ENCODE data around the gene SMARCAL1. TPM values are rescaled to one million over a fixed set of nuclear protein-coding genes. Genes with fewer than 3 reads are reported as not detected.

Gene SMARCAL1
- total and polyA plus RNA-seq, 2 of the 4 experiments (the other 2 are of a cell fraction): 13.6 to 21.0 TPM

DNA sequence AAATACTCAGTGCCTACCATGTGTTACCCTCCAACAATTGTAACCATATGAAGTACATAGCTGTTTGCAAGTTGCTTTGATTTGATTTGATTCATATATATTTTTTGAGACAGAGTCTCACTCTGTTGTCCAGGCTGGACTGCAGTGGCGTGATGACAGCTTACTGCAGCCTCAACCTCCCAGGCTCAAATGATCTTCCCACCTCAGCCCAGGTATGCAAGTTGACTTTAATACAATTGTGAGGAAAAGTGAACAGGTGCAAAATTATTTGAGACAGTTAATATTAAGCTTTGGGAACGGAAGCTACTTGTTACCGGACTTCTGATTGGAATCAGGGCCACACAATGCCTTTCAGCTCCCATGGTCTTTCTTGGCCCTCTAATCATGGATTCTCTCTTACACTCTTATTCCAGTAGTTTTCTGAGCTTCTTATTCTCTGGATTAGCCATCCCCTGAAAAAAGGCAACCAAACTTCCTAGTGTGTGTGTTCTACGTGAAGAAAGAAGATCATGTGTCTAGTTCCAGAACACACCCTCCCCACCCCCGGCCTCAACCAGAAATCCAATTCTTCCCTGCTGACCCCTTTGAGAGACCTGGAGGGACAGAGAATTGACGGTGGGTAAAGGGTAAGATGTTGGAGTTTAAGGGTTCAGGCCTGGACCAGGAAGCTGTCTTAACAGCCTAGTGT is 85.2 kb downstream of the SMARCAL1 start:
- ChIA-PET POLR2A (ENCODE audit: unreplicated experiment) (interaction anchor here (0.6 kb wide), 2 partner anchors 176 to 1042 kb away, joined by 3 read pairs; no protein-coding TSS in a partner anchor), CTCF (interaction anchor here (0.6 kb wide), 1 partner anchor 803 kb away, joined by 3 read pairs; no protein-coding TSS in a partner anchor)
- Histone ChIP-seq H3K9me1 (ENCODE audit: insufficient read depth, low read length) (peaks cover 21% of the 10 kb centered on the region), H2BK15ac (ENCODE audit: low read depth, low read length) (peak overlapping the region; percentile 17; the same call in 2 of the 3 replicates), H2BK120ac (ENCODE audit: low read depth, low read length) (peak overlapping the region; percentile 70), H3K9ac (ENCODE audit: low read depth, low read length) (peak overlapping the region; percentile 85), H2BK5ac (ENCODE audit: low read depth, low read length, poor library complexity, severe bottlenecking) (peak overlapping the region; percentile 83), H3K4me1 (ENCODE audit: control insufficient read depth, insufficient read depth, low read length) (peaks cover 18% of the 10 kb centered on the region), H3K36me3 (ENCODE audit: control insufficient read depth, insufficient read depth, low read length) (peaks cover 23% of the 10 kb centered on the region), H3K56ac (ENCODE audit: extremely low read depth, insufficient read depth, low read length) (peak overlapping the region; percentile 88; the same call in 1 of the 2 replicates), H3K27me3 (ENCODE audit: control insufficient read depth, insufficient read depth, low read length) (no peaks in the 10 kb centered on the region), H2AFZ (replicated peaks; ENCODE audit: low read length, poor library complexity) (peak overlapping the region; percentile 87), H2AK9ac (replicated peaks; ENCODE audit: low read depth, low read length, poor library complexity) (peak overlapping the region; percentile 79), H3K79me1 (ENCODE audit: low read depth in 1 of 2, low read length in 2 of 2) (peaks cover 28 to 67% of the 10 kb centered on the region in 2 experiments), H3K4ac (ENCODE audit: low read depth, low read length) (peak overlapping the region; percentile 91), H3K9me3 (ENCODE audit: control insufficient read depth, insufficient read depth, low read length) (no peaks in the 10 kb centered on the region), H3K23ac (ENCODE audit: low read depth, low read length) (peak overlapping the region; percentile 82), H3K18ac (ENCODE audit: low read depth, low read length) (peak overlapping the region; percentile 68), H4K20me1 (ENCODE audit: insufficient read depth, low read length) (peaks cover 33% of the 10 kb centered on the region), H3K4me2 (ENCODE audit: low read depth, low read length) (peak overlapping the region; percentile 77), H2AK5ac (ENCODE audit: low read depth, low read length) (peak overlapping the region; percentile 80), H2BK20ac (ENCODE audit: low read depth, low read length) (0 out of 2 replicates have a peak overlapping the region, but pooled peaks have one; percentile 10), H3K27ac (ENCODE audit: insufficient read depth, low read length) (peak overlapping the region; percentile 71), H4K8ac (ENCODE audit: low read depth in 2 of 2, low read length in 2 of 2) (peak overlapping the region; percentile 74 to 93), H4K91ac (ENCODE audit: insufficient read depth, low read depth, low read length) (peak overlapping the region; percentile 84), H3K4me3 (ENCODE audit: insufficient read depth, low read depth, low read length) (peak overlapping the region; percentile 92), H3K14ac (replicated peaks; ENCODE audit: low read depth, low read length) (peak overlapping the region; percentile 87), H4K5ac (ENCODE audit: low read depth, low read length) (peak overlapping the region; percentile 89)
- DNase-seq (no peak), ATAC-seq (ENCODE audit: low read depth) (no peak)
- BruUV-seq (replicated peaks): no TSS peak
- TF ChIP-seq RCOR1 (IDR thresholded peaks at IDR 0.05; ENCODE audit: insufficient replicate concordance, low read length): no peak
- no CpG with 5 or more reads among the region's 6 CpGs for WGBS, 2 experiments (ENCODE audit: extremely low coverage in 2 of 2, insufficient read length in 1 of 2)
- dilution Hi-C loops (cut with HindIII; ENCODE audit: low sequenced_read_pairs, unreplicated experiment) (no loop called here), intact Hi-C loops (cut with micrococcal nuclease) (loop anchor here (2.0 kb wide), 3 partner anchors 125 to 387 kb away; partner anchors contain the start of gene MARCHF4), in situ Hi-C loops (cut with MboI; ENCODE audit: low sequenced_read_pairs) (no loop called here)

Data from IMR-90 (cell line).